Activated CD8-positive, alpha-beta memory T cell treated with anti-CD3 and anti-CD28 coated beads for 48 hours (primary cell): Measurements from ENCODE around the gene NAT8L.

Experiments used
- DNase-seq, 3 experiments: peaks; one replicate each; pipeline ENCODE4 v3.0.0-alpha.2; 2020; ENCODE audit warnings: low read depth in 2 of 3, low spot score in 2 of 3

NAT8L gene

DNA sequence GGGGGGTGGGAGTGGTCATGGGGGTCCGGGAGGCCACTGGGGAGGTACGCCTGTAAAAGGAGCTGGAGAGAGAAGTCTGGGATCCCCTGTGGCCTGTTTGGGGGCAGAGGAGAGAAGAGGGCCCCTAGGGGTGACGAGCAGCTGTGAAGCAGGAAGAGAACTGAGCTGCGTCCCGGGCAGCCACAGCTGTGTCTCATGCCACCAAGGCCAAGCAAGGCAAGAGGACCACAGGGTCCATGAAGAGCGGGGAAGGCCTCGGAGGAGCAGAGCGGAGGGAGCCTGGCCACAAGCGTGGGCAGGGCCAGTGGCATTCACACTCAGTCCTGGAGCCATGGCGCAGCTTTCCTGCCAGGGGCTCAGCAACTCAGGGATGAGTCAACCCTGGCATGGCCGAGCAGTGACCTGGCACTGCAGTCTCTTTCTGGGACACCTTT, 13.6 kb upstream of the NAT8L start:
- DNase-seq: no peak

DNA sequence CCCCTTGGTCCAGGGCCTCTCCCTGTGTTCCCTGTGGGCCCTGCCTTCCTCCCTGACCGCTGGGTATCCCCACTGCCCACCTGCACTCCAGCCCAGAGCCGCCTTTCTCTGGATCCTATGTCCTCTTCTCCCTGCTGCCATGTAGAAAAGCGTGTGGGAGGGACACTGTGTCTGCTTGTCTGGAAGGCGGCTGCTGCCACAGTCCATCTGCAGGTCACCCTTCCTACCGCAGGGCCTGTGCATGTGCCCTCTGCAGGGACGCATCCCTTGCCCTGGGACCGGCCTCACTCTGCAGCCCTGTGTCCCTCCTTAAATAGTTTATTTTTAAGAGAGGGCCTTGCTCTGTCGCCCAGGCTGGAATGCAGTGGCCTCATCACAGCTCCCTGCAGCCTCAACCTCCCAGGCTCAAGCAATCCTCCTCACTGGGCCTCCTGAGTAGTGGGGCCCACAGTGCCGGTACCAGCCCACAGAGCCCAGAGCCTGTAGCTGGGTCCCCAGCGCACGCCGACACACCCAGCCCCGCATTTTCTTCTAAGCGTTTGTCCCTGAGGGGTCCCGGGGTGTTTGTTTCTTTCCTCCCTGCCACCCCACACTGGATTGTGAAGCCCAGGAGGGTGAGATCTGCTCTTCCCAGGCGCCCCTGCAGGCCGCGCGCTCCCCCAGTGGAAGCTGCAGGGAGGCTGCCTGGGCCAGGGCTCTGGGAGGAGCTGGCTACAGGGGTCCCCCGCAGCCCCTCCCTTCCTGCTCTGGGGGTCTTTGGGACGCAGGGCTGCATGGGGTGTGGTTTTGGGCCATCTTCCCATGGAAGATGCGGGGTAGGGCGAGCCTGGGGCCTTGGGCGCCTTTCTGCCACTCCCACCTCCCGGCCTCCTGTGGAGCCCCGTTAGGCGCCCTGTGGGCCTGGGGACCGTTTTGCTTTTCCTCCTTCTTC, 12.8 kb upstream of the NAT8L start:
- no peak for DNase-seq

DNA sequence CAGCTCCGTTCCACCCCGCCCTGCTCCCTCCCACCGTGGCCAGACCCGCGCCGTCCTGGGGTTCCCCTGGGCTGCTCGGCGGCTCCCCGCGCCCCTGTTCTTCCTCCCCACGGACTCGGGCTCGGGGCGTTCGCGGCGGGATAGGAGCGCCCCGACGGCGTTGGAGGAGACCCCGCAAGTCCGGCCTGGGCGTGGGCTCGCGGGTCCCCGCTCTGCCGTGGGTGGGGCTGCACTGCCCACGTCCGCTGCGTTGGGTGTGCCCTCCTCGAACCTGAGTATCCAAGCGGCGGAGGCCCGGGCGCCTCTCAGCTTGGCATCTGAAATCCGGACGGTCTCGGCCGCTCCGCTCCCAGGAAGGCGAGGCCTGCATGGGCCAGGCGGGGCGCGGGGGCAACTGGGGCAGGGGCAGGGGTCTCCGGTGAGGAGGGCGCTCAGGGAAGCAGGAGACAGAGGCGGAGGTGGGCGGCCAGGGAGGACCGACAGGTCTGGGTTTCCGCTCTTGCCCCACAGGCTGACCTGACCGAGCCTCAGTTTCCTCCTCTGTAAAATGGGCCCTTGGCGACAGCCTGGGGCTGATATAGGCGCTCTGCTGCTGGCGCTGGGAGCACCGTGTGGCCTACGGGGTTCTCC, 12.0 kb upstream of the NAT8L start:
- DNase-seq: no peak

DNA sequence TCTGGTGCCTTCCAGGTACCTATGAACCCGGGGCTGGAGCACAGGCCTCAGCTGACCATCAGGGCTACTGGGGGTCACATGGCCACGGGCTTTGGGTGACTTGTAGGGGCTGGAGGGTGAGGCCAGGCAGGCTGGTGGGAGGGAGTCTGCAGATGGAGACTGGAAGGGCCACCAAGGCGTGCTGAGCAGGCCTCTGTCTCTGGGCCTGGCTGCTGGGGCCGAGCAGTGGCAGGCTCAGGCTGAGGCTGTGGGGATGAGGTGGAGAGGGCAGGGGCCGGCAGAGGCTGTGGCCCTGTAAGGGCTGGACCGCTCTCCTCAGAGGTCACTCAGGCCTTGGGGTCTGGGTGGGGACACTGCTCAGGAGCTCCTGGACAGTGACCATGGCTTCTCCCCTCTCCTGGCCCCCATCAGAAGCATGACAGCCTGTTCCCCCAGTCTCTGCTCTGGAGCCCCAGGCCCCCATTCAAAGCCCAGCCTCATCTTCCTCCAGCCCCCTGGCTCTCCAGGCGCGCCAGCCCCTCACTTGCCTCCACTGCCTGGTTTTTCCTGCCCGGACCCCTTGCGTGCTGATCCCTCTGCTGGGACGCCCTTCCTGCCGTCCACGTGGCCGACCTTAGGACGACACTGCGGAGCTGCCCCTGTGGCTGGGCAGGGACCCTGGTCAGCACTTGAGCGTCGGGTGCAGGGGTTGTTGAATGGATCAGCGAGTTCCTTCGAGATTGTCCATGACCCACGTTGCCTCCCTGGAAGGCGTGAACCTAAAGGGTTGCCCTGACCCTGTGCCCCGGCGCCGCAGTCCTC, 11.1 kb upstream of the NAT8L start:
- DNase-seq: no peak

DNA sequence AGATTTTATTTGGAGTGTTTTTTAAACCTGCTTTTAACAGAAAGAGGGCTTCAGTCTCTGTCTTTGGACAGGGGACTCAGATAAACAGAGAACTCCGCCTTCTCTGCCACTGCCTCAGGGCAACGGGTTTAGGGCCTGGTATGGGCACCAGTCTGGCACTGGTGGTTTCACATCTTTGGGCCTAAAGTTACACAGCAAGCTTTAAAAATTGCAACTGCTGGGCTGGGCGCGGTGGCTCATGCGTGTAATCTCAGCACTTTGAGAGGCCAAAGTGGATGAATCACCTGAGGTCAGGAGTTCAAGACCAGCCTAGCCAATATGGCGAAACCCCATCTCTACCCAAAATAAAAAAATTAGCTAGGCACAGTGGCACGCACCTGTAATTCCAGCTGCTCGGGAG, 10.3 kb upstream of the NAT8L start:
- no peak for DNase-seq

DNA sequence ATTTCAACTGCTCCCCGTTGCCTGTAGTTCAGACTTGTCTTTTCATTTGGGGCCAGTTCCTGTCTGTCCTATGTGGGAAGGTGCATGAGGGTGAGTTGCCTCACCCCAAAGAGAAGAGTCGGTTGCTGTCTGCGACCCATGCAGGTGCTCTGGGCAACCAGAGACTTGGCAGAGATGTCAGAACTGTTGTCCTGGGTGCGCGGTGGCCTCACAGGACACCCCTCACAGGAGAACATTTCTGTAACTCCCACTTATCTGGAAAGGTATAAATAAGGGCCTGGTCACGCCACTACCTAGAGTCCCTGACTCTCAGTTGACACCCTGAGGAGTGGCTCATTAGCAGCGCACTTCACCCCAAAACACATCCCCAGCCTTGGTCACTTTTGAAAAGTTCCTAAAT, 9.7 kb upstream of the NAT8L start:
- DNase-seq: no peak

DNA sequence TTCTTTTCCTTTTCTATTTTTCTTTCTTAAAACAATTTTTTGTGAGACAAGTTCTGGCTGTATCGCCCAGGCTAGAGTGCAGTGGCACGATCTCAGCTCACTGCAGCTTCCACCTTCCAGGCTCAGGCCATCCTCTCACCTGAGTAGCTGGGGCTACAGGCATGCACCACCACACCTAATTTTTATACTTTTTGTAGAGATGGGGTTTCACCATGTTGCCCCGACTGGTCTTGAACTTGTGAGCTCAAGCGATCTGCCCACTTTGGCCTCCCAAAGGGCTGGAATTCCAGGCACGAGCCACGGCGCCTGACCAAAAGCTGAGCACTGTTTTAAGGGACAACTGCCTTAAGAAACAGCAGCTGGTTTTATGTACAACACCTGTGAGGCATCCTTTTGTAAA, 9.3 kb upstream of the NAT8L start:
- no peak for DNase-seq

DNA sequence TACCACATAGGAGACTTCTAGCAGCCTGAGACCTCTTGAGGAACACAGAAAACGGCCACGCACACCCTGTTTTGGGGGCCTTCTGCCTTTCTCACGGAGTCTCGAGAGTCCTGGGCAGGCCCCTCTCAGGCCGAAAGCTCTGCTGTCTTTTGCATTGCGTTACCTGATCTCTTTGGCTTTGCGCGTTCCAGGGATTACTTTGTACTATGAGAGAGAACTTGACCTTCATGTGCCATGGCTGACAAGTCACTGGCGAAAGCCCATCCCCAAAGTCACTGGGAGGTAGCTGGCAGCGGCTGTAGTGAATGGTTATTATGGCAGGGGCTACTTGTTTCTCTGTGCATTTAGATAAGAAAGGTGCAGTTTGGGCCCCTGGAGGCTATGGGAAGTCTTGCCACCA, 8.0 kb upstream of the NAT8L start:
- no peak for DNase-seq

DNA sequence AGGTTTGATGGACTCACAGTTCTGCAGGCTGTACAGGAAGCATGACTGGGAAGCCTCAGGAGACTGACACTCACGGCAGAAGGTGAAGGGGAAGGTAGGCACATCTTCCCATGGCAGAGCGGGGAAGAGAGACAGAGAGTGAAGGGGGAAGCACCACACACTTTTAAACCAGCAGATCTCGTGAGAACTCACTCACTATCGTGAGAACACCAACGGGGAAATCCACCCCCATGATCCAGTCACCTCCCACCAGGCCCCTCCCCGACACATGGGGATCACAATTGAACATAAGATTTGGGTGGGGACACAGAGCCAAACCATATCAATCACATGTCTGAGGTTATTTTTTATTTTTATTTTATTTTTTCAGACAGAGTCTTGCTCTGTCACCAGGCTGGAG, 4.9 kb upstream of the NAT8L start:
- no peak for DNase-seq

DNA sequence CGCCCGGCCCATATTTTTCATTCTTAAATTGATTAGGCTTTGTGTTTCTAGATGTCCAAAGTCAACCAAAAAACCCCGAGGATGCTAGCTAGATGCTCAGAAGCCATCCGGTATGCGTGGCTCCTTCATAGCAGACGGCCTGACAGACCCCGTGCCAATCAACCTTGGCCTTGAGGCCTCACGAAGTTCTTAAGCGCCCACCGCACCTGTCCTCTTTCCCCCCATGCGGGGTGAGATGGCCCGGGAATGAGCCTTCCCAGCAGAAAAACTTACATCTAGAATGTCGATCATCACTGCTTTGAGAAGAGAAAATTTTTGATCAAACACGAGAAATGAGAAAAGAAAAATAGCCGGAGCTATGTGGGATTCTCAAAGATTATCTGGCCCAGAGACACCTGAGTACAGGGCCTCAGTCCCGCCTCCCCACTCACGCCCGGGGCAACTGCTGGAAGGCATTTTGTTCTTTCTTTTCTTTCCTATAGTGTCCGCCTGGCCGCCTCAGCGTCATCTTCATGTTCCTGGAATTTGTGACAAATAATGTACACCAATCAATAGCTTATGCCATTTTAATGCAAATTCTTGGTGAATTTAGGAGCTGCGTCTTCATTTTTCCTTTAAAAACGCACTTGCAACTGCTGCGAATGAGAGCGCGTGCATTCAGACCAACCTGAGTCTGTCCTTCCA, 1.6 kb upstream of the NAT8L start:
- no peak for DNase-seq

DNA sequence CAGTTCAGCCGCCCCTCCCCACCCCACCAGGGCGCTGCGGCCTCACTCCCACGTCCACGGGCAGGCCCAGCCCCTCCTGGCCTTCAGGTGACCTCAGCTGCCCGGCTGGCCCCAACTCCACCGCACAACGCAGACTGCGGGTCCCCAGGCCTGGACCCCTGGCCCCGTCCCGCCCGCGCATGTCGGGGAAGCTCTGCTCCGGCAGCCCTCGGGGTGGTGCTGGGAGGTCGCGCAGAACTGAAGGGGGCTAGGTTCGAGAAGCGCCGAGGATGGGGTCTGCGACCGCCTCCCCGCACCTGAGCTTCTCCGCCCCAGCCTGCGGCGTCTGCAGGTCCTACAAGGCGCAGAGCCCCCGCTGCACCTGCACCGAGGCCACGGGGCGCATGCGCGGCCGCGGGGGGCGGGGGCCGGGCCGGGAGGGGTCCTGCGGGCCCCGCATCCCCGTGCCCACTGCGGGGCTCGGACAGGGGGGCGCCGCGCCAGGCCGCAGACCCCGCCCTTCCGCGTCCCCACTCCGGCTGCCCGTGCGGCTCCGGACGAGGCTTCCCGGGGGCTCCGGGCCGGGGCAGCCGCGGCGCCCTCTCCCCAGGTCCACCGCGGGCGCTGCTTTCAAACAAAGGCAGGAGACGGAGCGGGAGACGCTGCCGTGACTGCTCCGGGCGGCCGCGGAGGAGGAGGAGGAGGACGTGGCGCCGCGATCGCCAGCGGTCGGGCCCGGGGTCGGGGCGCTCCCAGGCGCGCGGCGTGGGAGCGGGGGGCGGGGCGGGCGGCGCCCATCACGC, 672 bp upstream of the NAT8L start:
- no peak for DNase-seq

DNA sequence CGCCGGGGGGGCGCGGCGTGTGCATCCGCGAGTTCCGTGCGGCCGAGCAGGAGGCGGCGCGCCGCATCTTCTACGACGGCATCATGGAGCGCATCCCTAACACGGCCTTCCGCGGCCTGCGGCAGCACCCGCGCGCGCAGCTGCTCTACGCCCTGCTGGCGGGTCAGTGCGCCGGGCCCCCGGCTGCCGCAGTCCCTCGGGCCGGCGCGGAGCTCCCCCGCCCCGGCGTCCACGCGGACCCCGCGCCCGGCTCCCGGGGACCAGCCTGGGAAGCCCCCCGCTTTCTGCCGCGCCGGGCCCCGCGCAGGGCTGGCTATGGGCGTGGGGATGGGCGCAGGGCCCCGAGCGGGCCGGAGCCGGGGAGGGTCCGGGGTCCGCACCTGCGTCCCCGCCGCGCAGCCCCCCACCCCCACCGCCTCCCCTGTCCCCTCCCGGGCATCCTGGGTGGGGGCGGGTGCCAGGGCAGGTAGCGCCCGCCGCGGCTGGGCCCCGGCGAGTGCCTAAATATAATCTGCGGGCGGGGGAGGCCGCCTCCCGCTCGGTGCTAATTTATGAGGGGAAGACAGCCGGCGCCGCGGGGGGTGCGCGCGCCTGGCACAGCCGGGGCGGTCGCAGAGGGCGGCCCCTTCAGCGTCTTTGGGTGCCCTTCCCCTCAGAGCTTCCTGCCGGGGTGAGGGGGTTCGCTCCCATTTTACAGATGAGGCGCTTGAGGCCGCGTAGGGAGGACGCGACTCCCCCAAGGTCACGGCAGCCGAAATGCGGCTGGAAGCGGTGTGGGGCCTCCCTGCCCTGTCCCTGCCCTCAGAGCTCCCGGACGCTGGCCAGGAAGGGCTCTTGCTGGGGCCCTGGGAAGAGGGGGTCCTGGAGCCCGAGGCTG, 837 bp downstream of the NAT8L start:
- no peak for DNase-seq

DNA sequence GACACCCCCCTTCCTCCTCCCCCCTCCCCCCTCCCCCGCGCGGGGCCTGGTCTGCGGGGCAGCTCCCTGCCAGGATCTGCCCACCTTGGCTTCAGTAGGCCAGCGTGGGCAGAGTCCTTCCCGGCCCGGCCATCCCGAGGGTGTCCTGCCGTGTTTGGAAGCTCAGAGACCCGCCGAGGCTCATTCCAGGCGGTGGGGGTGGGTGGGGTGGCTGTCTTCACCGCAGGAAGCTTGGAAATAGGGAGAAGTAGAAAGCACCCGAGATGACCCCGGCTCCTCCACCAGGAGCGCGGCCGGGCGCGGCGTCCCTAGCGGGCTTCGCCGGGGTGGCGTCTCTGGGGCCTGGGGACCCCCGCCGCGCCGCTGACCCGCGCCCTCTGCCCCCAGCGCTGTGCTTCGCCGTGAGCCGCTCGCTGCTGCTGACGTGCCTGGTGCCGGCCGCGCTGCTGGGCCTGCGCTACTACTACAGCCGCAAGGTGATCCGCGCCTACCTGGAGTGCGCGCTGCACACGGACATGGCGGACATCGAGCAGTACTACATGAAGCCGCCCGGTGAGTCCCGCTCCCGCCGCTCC, 1.6 kb downstream of the NAT8L start:
- DNase-seq: no peak

DNA sequence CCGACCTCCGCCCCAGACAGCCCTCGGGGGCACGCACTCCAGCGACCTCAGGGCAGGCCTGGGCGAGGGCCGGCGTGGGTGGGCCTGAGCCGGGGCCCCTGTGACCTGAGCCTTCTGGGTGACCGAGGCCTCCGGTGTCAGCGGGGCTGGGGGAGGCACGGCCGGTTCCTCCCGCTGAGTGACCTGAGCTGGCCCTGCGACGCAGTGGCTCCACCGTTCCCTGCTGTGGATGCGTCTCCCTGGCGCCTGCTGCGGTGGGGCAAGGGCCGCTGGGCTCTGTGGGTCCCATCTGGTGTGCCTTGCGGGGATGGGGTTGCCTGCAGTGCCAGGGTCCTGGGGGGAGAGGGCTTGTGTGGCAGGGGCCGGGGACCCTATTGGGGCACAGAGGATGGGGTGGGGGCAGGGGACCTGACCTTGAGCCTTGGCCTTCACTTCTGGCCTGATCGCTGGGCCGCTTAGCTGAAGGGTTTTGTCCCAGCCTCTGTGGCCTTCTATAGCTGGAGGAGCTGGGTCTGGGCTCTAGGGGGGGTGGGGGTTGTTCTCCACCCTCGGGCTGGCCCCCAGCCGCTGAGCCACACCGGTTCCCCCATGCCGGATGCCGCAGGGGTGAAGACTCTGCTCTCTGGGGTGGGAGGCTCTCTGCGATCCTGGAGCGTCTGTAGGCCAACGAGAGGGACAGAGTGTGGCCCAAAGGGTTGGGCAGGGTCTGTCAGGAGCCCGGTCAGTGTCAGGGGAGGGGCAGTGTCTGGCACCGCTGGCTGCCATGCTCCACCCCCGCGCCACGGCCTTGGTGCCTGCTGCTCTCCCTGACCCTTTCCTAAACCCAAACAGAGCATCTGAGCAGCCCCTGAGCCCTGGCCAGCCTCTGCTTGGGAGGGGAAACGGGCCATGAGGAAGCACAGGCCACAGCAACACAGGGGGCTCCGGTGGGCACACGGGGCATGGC, 2.3 kb downstream of the NAT8L start:
- DNase-seq: no peak

DNA sequence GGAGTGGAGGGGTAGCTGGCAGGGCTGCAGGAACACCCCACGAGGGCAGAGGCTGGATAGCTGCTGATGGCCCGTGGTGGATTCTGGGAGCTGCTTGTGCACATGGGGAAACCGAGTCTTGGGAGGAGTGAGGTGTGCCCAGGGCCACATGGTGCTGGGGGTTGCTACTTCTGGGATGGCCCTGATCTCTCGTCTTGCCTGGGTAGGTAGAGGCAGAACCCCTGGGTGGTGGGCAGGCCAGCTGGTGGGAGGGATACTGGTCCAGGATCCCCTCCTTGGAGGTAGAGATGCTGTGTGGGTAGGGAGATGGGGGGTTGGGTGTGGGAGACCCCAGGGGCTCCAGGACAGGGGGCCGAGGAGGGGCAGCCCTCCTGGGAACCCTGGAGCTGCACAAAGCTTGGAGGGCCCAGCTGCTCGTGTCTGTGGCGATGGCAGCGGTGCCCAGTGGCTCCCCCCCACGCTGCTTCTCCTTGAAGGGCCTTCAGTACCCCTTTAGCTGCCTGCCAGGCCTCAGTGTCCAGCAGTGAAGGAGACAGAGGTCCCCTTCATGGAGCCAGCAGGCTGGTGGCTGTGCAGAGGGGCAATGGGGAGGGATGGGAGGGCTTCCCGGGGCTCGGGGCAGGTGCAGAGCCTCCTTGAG, 3.2 kb downstream of the NAT8L start:
- DNase-seq: no peak

DNA sequence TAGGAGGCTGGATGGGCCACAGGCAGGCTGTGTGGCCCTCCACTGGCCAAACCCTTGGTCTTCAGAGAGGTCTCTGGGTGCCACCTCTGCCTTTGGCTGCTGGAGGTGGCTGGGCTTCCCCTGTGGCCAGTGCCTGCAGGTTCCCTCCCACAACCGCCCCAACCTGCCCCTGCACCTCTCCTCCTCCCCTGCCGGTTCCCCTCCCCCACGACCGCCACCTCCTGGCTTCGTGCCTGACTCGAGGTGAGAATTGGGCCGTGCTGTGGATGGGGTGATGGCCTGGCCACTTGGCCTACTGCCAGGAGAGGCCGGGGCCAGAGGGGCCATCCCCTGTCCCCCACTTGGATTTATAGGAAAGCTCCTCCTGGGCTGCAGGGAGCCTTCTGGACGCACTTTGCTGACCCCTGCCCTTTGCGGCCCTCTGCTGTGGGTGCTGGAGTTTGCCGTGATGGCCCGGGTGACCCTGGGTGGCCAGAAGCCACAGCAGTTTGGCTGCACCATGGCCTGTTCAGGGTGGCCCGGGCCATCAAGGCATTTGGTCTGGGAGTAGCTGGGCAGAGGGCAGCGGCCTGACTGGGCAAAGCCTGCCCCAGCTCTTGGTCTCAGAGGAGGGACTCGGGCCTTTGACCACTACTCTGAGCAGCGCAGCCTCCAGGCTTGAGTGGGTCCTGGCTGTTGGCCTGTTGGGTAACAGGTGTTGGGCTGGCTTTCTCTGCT, 3.8 kb downstream of the NAT8L start:
- DNase-seq: no peak
